ENCODE data around the gene GLP2R. TPM values are rescaled to one million over a fixed set of nuclear protein-coding genes. Genes with fewer than 3 reads are reported as not detected.

Gene GLP2R
- total RNA-seq, 3 donors from 2014 or later, result 2.0 to 4.2 (median 3.7) TPM

DNA sequence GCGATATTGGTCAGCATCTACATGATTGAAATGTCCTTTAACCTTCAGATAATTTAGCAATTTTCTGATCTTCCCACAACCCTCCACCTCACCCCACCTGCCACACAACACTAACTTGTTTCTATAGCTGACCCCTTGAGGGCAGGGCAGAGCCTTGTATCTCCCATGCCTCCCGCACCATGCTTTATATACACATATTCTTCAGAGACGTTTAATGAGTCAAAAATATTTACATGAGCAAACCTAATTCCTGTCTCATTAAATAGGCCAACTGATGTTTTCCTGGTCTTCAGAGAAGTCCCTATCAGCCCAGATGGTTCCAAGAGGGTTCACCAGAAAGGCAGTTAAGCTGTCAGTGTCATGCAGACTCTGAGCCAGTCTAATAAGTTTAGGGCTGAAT is 27.7 kb upstream of the GLP2R start:
- H3K4me1 ChIP-seq, result no peaks in the 10 kb centered on the region
- intact Hi-C loops (cut with DNase I; ENCODE audit: low total_unique reads), result loop anchor here (5.0 kb wide), 1 partner anchor 814 kb away; no protein-coding TSS in a partner anchor
- DNase-seq (ENCODE audit: low spot score in 2 of 2), result no peak

DNA sequence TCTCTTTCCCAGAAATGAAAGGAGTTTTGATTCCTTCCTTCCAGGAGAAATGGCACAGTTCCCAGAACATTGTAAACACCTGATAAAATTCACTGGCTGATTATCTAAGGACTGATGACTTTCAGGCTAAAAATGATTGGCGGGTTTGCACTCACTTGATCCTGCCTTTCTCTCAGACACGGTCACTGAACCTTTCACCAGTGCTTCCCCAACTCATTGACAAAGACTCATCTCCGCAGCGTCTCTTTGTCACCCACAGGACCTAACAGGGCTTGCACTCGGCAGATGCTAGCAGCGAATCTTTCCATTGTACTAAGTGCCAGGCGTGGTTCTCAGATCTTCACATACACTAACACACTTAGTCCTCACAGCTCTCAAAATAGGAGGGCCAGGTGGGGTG is 27.0 kb upstream of the GLP2R start:
- H3K4me3 ChIP-seq, result no peak overlapping the region
- H3K27ac ChIP-seq, result no peak overlapping the region
- no peaks in the 10 kb centered on the region for H3K4me1 ChIP-seq
- H3K36me3 ChIP-seq, result no peaks in the 10 kb centered on the region
- H3K9me3 ChIP-seq, result no peaks in the 10 kb centered on the region
- no peaks in the 10 kb centered on the region for H3K27me3 ChIP-seq
- TF ChIP-seq POLR2AphosphoS5 (IDR thresholded peaks at IDR 0.05) (no peak), CTCF (IDR thresholded peaks at IDR 0.05) (no peak), POLR2A (IDR thresholded peaks at IDR 0.05) (no peak)
- intact Hi-C loops (cut with DNase I; ENCODE audit: low total_unique reads), result loop anchor here (5.0 kb wide), 1 partner anchor 814 kb away; no protein-coding TSS in a partner anchor
- no peak for DNase-seq (ENCODE audit: low spot score in 2 of 2)

More for the DNA sequence above, 27.7 kb upstream of the GLP2R start:
- TF ChIP-seq POLR2AphosphoS5 (IDR thresholded peaks at IDR 0.05) (no peak), POLR2A (IDR thresholded peaks at IDR 0.05) (no peak), CTCF (IDR thresholded peaks at IDR 0.05) (no peak)
- no peak overlapping the region for H3K27ac ChIP-seq
- H3K4me3 ChIP-seq, result no peak overlapping the region
- H3K27me3 ChIP-seq, result no peaks in the 10 kb centered on the region
- no peaks in the 10 kb centered on the region for H3K9me3 ChIP-seq
- H3K36me3 ChIP-seq, result no peaks in the 10 kb centered on the region

DNA sequence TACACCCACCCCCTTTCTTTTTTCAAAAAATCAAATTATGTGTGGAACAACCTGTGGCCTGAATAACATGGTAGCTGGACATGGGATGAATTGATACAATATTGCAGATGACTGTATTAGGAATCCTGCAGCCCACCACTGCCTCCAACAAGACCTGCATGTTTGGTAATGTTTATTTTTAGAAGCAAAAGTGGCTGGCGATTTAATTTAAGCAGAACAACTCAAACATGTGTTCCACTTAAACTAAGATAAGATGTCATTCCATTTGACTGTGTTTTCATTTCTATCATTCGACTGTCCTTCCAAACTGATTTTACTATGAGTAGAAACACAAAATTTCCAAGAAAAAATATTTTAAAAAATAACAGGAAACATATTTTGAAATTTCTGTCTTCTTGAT is 24.2 kb upstream of the GLP2R start:
- Histone ChIP-seq H3K36me3 (no peaks in the 10 kb centered on the region), H3K27ac (no peak overlapping the region), H3K9me3 (peaks cover 0 to 10% of the 10 kb centered on the region in 2 donors), H3K27me3 (no peaks in the 10 kb centered on the region), H3K4me1 (no peaks in the 10 kb centered on the region), H3K4me3 (no peak overlapping the region)
- TF ChIP-seq POLR2AphosphoS5 (IDR thresholded peaks at IDR 0.05) (no peak), CTCF (IDR thresholded peaks at IDR 0.05) (no peak), POLR2A (IDR thresholded peaks at IDR 0.05) (no peak)
- intact Hi-C loops (cut with DNase I; ENCODE audit: low total_unique reads), result no loop called here
- DNase-seq (ENCODE audit: low spot score in 2 of 2), result no peak

DNA sequence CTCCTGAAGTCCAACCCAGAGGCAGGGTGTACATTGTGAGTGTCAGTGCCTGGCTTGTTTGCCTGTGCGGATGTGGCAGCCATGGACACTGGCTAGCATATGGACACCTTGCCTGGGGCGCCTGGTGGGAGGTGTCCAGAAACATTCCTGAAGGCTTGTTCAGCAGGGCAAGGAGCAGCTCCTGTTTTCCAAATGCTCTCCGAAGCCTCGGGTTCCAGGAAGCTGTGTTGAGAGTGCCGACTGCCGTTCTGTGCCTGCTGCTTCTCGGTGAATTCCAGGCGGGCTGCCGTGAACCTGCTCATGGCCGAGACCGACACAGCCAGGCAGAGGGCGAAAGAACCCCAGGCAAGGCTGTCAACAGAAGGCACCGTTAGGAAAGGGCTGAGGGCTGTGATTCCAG is 23.4 kb upstream of the GLP2R start:
- no peak for DNase-seq (ENCODE audit: low spot score in 2 of 2)
- Histone ChIP-seq H3K9me3 (peaks cover 0 to 10% of the 10 kb centered on the region in 2 donors), H3K27me3 (no peaks in the 10 kb centered on the region), H3K27ac (no peak overlapping the region), H3K4me1 (no peaks in the 10 kb centered on the region), H3K36me3 (no peaks in the 10 kb centered on the region), H3K4me3 (peak overlapping the region in 1 of 3 donors; percentile 28)
- intact Hi-C loops (cut with DNase I; ENCODE audit: low total_unique reads), result no loop called here
- TF ChIP-seq CTCF (IDR thresholded peaks at IDR 0.05) (no peak), POLR2A (IDR thresholded peaks at IDR 0.05) (no peak), POLR2AphosphoS5 (IDR thresholded peaks at IDR 0.05) (no peak)

DNA sequence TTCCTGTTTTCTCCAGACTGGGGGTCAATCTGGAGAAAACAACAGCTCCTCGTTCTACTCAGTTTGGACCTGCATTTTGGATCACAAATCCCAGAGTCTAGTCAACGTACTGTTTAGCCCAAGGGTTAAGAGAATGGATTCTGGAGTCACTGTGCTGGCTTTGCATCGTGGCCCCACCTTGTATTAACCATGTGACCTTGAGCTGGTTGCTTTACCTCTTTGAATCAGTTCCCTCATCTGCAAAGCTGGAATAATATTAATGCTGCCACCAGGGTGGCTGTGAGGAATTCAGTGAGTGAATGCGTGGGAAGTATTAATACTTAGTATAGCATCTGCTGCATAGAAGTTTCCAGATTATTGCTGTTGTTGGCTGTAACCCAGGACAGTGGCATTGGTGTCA is 23.0 kb upstream of the GLP2R start:
- no peak for DNase-seq (ENCODE audit: low spot score in 2 of 2)
- TF ChIP-seq POLR2AphosphoS5 (IDR thresholded peaks at IDR 0.05), result no peak
- no peak for TF ChIP-seq POLR2A (IDR thresholded peaks at IDR 0.05)
- no peak for TF ChIP-seq CTCF (IDR thresholded peaks at IDR 0.05)
- Histone ChIP-seq H3K36me3 (no peaks in the 10 kb centered on the region), H3K9me3 (peaks cover 0 to 10% of the 10 kb centered on the region in 2 donors), H3K27me3 (no peaks in the 10 kb centered on the region), H3K4me3 (peak overlapping the region in 1 of 3 donors; percentile 28), H3K27ac (no peak overlapping the region), H3K4me1 (no peaks in the 10 kb centered on the region)
- intact Hi-C loops (cut with DNase I; ENCODE audit: low total_unique reads), result no loop called here
